Esophagus mucosa (tissue), 1 donor: Measurements from ENCODE around the gene PPM1E. TPM values are rescaled to one million over a fixed set of nuclear protein-coding genes. Genes with fewer than 3 reads are reported as not detected.
"Not testable (repeated sequence)": the region's sequence is repeated elsewhere in the genome, so short reads cannot be mapped to it uniquely, and the experiment has no call there.

Source experiments
- ATAC-seq: fragments of 200-7000 bp; cut with Tn5 transposase; one replicate; pipeline ENCODE4 v1.9.1; 2020
- total RNA-seq: library from RNA; stranded (reverse); gene quantifications from one replicate; pipeline ENCODE4 v1.2.4, GENCODE V29; 2023
- donor health status: DM: yes; HTN: yes; CAD: no.

The PPM1E gene
- total RNA-seq, 1 donor from 2014 or later = 0.04 TPM

GRCh38 chr17:58846413-58846812 is 90.8 kb downstream of the PPM1E start:
- ATAC-seq = not testable (repeated sequence)

DNA sequence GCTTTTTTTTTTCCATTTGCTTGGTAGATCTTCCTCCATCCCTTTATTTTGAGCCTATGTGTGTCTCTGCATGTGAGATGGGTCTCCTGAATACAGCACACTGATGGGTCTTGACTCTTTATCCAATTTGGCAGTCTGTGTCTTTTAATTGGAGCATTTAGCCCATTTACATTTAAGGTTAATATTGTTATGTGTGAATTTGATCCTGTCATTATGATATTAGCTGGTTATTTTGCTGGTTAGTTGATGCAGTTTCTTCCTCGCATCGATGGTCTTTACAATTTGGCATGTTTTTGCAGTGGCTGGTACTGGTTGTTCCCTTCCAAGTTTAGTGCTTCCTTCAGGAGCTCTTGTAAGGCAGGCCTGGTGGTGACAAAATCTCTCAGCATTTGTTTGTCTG is 94.5 kb downstream of the PPM1E start:
- not testable (repeated sequence) for ATAC-seq

- no peak for ATAC-seq
Observed at GRCh38 chr17:58865301-58865700, 109.6 kb downstream of the PPM1E start.

- ATAC-seq = no peak
Observed at GRCh38 chr17:58870747-58871146, 115.1 kb downstream of the PPM1E start.

- ATAC-seq = no peak
Observed at GRCh38 chr17:58873926-58874325, 118.3 kb downstream of the PPM1E start.

DNA sequence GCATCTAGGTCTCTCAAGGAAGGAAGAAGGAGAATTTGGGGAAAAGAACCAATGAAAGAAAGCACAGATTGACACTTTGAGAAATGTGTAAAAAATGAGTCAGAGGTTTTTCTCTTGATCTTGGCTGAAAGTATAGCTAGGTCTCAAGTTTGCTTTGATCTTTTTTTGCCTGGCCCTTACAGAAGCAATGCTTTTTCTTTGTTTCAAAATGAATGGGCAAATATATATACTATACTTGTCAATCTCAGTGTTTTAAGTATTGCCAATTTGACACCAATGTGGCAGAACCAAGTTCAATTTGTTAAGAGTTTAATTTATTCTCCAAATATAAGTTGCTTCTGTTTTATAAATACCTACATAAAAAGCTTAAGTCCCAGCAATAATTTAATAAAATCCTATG is 119.6 kb downstream of the PPM1E start:
- ATAC-seq = no peak

DNA sequence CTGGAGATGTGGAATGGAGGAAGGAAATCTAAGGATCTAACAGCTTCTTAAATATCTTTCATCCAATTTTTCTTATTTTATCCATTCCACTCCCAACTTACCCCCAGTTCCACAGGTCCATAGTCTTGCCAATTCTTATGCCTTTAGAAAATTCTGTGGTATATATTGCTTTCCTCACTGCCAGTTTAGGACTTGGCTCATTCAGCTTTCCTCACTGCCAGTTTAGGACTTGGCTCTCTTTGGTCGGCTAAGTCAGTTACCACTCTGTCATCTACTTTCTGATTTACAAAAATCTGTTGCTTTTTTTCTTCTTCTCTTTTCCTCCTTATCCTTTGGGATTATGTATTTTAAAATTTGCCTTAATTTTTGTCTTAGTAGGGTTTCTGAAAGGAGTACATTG is 128.5 kb downstream of the PPM1E start:
- no peak for ATAC-seq

GRCh38 chr17:58886514-58886913 is 130.9 kb downstream of the PPM1E start:
- ATAC-seq = no peak

GRCh38 chr17:58889928-58890327 is 134.3 kb downstream of the PPM1E start:
- no peak for ATAC-seq

DNA sequence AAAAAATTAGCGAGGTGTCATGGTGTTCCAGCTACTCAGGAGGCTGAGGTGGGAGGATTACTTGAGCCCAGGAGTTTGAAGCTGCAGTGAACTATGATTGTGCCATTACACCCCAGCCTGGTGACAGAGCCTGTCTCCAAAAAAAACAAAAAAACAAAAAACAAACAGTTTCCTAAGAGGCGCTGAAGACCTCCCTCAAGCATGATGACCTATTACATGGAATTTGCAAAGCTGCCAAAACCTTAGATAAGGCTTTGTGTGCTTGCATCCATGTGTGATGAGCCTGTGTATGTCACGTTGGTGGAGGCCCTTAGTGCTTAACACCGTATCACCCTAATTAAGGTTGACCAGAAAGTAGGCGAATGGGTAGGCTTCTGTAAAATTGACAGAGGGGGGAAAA is 143.5 kb downstream of the PPM1E start:
- no peak for ATAC-seq

- ATAC-seq = no peak
Observed at GRCh38 chr17:58902322-58902721, 146.7 kb downstream of the PPM1E start.

- ATAC-seq = no peak
Observed at GRCh38 chr17:58911741-58912343, 156.2 kb downstream of the PPM1E start.

GRCh38 chr17:58913552-58913951 is 157.9 kb downstream of the PPM1E start:
- ATAC-seq = peak; percentile 69

DNA sequence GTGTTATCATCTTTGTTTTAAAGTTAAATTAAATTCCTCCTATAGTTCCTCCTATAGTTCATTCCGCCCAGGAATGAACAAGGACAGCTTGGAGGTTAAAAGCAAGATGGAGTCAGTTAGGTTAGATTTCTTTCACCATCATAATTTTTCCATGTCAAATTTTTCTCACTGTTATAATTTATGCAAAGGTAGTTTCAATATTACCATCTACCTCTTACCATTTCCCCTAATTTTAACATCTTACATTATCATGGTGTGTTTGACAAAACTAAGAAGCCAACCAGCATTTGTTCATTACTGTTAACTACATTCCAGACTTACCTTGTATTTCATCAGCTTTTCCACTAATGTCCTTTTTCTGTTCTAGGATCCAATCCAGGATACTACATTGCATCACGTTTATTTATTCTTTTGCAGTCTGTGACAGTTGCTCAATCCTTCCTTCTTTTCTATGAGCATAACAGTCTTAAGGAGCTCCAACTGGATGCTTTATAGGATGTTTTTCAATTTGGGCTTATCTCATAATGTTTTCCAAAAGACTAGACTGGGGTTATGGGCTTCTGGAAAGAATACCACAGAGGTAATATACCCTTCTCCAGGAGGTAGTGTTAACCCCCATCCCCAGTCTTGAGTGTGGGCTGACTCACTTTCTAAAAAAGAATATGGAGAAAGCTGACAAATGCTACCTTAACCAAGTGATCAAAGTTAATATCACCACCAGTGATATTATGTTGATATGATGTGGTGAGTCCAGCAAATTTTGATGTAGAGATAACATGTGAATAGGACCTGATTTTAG is 158.5 kb downstream of the PPM1E start:
- no peak for ATAC-seq

DNA sequence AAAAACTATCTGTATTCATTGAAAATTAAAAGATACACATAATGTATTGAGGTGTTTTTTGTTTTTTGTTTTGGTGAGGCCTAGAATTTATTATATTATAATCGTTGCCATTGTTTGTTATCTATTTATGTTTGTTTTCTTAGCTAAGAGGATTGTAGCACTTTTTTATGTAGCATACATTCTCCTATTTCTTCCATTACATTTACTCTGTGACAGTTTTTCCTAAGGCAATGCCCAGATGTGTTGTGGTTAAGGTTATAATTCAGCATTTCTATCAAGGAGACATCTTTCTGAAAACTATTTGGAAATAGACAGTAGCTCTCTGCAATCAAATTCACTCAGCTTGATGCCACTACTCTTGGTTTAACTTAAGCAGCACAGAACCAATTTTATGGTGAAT is 161.6 kb downstream of the PPM1E start:
- ATAC-seq = no peak

DNA sequence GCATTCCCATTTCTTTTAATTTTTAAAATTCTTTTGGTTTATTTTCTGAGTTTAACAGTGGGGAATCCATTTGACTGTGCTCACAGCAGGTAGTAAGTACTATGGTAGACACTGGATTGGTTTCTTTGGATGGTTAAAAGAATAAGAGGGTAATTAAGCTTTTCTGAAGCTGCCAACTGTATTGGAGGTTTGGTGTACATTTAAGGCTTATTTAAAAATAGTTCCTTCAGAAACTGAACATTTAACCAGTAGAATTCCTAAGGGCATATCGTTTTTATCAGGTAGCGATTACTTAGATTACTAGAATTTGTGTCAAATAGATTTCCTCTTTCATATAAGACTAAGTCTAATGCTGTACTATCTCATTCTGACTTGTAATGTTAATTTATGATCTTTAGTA is 162.4 kb downstream of the PPM1E start:
- no peak for ATAC-seq

DNA sequence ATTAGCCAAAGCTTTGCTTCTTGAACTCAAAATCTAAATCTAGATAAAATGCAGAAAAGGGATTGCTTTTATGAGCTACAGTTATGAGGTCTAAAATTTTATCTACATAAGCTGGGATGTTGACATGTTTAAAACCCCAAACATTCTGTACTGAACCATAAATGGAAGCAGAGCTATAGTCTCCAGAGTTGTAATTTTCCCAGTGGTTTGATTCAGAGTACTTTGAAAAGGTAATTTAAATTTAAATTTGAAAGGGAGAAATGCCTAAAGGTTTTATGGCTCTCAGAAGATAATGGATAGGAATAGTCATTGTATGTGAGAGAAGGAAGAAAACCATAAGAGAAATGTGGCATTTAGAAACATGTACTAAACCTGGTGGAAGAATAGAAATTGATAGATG is 163.2 kb downstream of the PPM1E start:
- no peak for ATAC-seq

GRCh38 chr17:58920773-58921172 is 165.1 kb downstream of the PPM1E start:
- no peak for ATAC-seq

DNA sequence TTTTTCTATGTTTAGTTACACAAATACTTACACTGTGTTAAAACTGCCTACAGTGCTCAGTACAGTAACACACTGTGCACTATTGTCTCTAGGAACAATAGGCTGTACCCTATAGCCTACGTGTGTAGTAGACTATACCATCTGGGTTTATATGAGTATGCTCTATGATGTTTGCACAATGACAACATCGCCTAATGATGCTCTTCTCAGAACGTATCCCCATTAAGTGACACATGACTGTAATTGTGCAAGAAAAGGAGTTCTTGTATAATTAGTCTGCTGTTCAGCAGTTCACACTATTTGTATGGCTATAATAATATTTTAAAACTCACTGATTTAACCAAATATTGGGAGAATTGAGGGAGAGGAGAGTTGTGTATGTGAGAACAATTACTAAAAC is 177.3 kb downstream of the PPM1E start:
- ATAC-seq = no peak

DNA sequence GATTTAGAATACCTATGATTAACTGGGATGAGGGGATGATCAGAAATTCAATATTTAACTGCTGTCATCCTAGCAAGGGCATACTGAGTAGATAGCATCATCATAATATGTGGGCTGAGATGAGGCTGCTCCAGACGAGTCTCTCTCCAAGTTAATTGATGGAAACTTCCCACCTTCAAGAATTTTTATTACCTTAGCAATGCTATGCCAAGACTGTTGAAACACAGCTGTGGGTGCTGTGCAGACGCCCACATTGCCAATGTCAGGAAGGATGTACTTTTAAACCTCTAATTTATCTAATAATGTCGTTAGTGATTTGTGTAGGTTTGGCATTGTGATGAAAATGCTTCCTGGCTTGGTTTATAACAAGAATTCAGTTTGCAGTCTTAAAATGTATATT is 180.6 kb downstream of the PPM1E start:
- ATAC-seq = no peak

DNA sequence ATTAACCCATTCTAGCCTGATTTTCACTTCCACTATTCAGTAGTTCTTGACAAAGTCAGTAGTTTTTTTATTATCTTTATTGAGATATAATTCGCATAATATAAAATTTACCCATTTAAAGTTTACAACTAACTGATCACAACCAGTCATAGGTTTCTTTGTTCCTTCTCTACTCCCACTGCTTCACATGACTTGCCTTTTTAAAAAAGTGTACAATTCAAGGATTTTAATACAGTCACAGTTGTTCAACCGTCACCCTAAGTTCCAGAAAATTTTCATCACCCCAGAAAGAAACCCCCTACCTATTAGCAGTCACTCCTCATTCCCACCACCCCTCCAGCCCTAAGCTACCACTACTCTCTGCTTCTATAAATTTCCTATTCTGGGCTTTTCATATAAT is 188.5 kb downstream of the PPM1E start:
- ATAC-seq = no peak

DNA sequence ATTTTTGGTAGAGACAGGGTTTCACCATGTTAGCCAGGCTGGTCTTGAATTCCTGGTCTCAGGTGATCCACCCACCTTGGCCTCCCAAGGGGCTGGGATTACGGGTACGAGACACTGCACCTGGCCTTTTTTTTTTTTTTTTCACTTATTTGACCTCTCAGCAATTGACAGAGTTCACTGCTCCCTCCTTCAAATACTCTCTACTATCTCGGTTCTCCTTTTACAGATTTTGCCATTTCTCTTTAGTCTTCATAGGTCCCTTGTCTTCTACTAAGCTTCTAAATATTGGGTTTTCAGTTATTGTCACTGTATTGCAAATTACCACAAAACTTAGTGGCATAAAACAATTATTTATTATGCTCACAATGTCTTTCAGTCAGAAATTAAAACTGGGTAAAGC is 191.8 kb downstream of the PPM1E start:
- no peak for ATAC-seq

DNA sequence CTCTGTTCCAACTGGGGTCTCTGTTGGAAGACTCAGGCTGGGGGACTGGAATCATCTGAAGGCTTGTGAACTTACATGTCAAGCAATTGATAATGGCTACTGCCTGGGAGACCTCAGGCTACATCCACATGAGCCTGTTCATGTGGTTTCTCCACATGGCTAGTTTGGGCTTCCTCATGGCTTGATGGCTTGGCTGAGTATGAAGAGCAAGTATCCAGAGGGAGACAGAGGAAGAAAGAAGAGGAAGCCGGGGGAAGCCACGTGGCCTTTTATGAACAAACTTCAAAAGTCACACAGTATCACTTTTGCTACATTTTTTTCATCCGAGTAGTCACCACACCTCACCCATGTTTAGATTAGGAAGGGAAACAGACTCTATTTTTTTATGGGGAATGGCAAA is 192.2 kb downstream of the PPM1E start:
- no peak for ATAC-seq

GRCh38 chr17:58954358-58954757 is 198.7 kb downstream of the PPM1E start:
- not testable (repeated sequence) for ATAC-seq
